ENCODE results near the gene NCSTN.
"Not testable (repeated sequence)": the region's sequence is repeated elsewhere in the genome, so short reads cannot be mapped to it uniquely, and the experiment has no call there.

Gene NCSTN

DNA sequence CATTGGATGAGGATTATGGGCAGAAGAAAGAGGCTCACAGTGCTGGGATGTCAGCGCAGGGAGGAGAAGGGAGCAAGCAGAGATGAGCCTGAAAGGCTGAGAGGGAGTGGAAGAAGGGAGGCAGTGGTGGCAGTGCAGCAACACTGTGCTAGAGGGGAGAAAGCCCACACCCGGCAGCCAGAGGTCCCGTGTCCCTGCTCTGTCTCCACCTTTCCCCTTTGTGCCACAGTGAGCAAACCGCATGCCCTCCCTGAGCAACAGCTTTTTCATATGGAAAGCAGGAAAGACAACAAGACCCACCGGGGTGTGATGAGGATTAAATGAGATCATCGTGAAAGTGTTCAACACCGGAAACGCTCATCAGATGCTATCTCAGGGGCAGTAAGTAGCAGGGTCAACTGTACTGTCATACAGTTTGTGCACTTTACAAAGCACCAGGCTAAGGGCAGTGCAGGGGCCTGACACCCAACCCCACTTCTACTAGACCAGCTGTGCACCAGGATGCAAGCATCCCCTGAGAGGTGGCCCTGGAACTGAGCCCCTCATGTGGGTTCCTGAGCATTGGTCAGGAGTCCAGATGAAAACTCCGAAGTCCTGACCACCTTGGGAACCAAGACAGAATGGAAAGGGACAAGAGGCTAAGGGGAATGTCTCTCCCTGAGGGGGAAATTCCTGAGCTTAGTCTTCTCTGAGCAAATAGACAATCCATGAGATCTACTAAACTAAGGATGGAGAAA lies 32.8 kb downstream of the NCSTN start:
- Mint-ChIP-seq H3K9me3 (no peaks in the 10 kb centered on the region), H3K4me3 (no peak overlapping the region), H3K27ac (no peak overlapping the region), H3K4me1 (peaks cover 14% of the 10 kb centered on the region), H3K36me3 (no peaks in the 10 kb centered on the region), H3K27me3 (no peaks in the 10 kb centered on the region)

DNA sequence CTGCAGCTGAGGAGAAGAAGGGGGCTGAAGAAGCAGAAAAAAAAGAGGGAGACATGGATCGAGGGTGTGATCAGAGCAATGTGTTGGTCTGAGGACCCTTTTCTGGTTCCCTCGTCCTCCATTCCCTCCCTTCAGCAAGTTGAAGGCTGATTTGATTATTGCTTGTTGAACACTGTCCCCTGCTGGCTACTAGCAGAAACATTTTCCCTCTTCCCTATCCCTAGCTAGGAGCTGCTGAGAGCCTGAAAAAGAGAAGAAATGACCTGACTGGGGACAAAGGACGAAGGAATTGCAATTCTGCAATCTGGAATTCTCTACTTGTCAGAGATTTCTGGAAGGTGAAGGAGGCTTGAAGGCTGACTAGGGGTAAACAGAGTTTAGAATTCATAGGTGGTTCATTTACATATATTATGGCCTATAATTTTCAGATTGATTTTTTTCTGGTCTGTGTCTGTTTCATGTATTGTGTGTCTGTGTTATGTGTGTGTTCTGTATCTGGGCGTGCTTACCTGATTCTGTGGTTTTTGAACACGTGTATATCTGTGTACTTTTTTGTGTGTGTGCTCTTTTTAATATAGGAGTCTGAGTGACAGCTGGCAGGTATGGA lies 33.4 kb downstream of the NCSTN start:
- H3K27ac Mint-ChIP-seq: no peak overlapping the region
- H3K4me1 Mint-ChIP-seq: peaks cover 14% of the 10 kb centered on the region
- H3K4me3 Mint-ChIP-seq: no peak overlapping the region
- H3K27me3 Mint-ChIP-seq: no peaks in the 10 kb centered on the region
- H3K36me3 Mint-ChIP-seq: no peaks in the 10 kb centered on the region
- no peaks in the 10 kb centered on the region for H3K9me3 Mint-ChIP-seq

GRCh38 chr1:160377585-160378206 lies 34.5 kb downstream of the NCSTN start:
- Mint-ChIP-seq H3K27ac (no peak overlapping the region), H3K27me3 (no peaks in the 10 kb centered on the region), H3K4me1 (peaks cover 14% of the 10 kb centered on the region), H3K36me3 (no peaks in the 10 kb centered on the region), H3K9me3 (no peaks in the 10 kb centered on the region), H3K4me3 (no peak overlapping the region)

DNA sequence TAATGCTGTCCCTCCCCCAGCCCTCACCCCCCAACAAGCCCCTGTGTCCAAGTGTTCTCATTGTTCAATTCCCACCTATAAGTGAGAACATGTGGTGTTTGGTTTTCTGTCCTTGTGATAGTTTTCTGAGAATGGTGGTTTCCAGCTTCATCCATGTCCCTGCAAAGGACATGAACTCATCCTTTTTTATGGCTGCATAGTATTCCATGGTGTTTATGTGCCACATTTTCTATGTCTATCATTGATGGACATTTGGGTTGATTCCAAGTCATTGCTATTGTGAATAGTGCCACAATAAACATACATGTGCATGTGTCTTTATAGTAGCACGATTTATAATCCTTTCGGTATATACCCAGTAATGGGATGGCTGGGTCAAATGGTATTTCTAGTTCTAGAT lies 41.6 kb downstream of the NCSTN start:
- H3K9me3 Mint-ChIP-seq, H3K36me3 Mint-ChIP-seq, H3K4me3 Mint-ChIP-seq, H3K27me3 Mint-ChIP-seq, H3K4me1 Mint-ChIP-seq, H3K27ac Mint-ChIP-seq: not testable (repeated sequence)

GRCh38 chr1:160388406-160388805 lies 45.2 kb downstream of the NCSTN start:
- H3K4me1 Mint-ChIP-seq, H3K27me3 Mint-ChIP-seq, H3K36me3 Mint-ChIP-seq, H3K27ac Mint-ChIP-seq, H3K9me3 Mint-ChIP-seq, H3K4me3 Mint-ChIP-seq: not testable (repeated sequence)

DNA sequence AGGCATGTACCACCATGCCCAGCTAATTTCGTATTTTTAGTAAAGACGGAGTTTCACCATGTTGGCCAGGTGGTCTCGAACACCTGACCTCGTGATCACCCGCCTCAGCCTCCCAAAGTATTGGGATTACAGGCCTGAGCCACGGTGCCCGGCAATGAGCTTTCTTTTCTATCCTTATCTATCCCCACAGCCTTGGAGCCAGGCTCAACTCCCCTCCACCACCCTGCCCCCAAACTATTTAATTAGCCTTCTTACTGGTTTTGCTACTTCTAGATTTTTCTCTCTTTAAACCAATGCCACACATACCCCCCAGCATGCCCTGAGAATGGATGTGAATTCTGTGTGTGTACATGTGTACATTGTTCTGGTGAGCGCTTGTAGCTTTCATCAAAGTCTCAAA lies 51.5 kb downstream of the NCSTN start:
- no peak overlapping the region for H3K27ac Mint-ChIP-seq
- H3K4me1 Mint-ChIP-seq: peaks cover 4% of the 10 kb centered on the region
- no peaks in the 10 kb centered on the region for H3K9me3 Mint-ChIP-seq
- no peaks in the 10 kb centered on the region for H3K36me3 Mint-ChIP-seq
- no peak overlapping the region for H3K4me3 Mint-ChIP-seq
- H3K27me3 Mint-ChIP-seq: no peaks in the 10 kb centered on the region

DNA sequence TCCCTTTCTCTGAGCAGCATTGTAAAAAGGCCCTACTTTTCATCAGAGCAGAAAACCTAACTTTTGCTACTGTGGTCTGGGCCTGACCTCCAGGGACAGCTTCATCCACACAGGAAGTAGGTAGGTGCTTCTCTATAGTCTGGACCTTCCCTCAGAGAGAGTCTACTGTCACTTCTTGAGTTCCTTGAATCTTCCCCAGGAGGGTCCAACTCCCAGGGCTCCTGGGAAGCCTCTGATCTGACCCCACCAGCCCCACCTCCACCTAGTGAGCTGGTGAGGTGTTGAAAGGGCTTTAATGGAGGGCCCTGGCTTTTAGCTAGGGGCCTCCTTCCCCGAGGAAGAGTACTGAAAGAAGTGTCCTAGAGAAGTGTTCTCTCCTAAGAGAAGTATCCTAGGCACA lies 54.5 kb downstream of the NCSTN start:
- Mint-ChIP-seq H3K27ac (no peak overlapping the region), H3K27me3 (peaks cover 11% of the 10 kb centered on the region), H3K9me3 (no peaks in the 10 kb centered on the region), H3K36me3 (no peaks in the 10 kb centered on the region), H3K4me3 (no peak overlapping the region), H3K4me1 (peaks cover 12% of the 10 kb centered on the region)

DNA sequence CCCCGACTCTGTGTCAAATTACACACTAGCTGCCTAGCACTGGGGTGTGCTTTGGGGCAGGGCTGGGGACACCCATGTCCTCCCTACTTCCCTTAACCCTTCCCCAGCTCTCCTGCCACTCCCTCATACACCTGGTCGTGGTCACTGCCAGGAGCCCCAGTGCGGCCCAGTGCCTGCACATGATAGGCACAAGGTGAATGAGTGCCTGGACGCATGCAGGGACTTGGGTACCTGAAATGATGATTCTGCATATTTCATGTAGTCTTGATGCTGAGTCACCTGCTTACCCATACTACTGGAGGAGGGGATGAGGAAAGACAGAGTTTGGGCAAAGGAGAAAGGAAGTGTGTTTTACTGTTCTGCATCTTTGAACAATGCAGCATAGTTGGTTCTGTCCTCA lies 55.6 kb downstream of the NCSTN start:
- Mint-ChIP-seq H3K36me3 (no peaks in the 10 kb centered on the region), H3K4me3 (peak overlapping the region; percentile 53), H3K4me1 (peaks cover 12% of the 10 kb centered on the region), H3K9me3 (no peaks in the 10 kb centered on the region), H3K27ac (peak overlapping the region; percentile 53), H3K27me3 (peaks cover 12% of the 10 kb centered on the region)

GRCh38 chr1:160399544-160400222 lies 56.5 kb downstream of the NCSTN start:
- H3K4me3 Mint-ChIP-seq: peak overlapping the region; percentile 47
- H3K27ac Mint-ChIP-seq: no peak overlapping the region
- H3K27me3 Mint-ChIP-seq: peaks cover 12% of the 10 kb centered on the region
- H3K36me3 Mint-ChIP-seq: no peaks in the 10 kb centered on the region
- no peaks in the 10 kb centered on the region for H3K9me3 Mint-ChIP-seq
- peaks cover 12% of the 10 kb centered on the region for H3K4me1 Mint-ChIP-seq

GRCh38 chr1:160400223-160400645 lies 57.1 kb downstream of the NCSTN start, which contains the start of gene VANGL2:
TSS of gene VANGL2 (plus strand) at chr1:160400564. CDS start at chr1:160415838, 15,274 bp downstream.
- Mint-ChIP-seq H3K9me3 (no peaks in the 10 kb centered on the region), H3K27me3 (peaks cover 12% of the 10 kb centered on the region)

DNA sequence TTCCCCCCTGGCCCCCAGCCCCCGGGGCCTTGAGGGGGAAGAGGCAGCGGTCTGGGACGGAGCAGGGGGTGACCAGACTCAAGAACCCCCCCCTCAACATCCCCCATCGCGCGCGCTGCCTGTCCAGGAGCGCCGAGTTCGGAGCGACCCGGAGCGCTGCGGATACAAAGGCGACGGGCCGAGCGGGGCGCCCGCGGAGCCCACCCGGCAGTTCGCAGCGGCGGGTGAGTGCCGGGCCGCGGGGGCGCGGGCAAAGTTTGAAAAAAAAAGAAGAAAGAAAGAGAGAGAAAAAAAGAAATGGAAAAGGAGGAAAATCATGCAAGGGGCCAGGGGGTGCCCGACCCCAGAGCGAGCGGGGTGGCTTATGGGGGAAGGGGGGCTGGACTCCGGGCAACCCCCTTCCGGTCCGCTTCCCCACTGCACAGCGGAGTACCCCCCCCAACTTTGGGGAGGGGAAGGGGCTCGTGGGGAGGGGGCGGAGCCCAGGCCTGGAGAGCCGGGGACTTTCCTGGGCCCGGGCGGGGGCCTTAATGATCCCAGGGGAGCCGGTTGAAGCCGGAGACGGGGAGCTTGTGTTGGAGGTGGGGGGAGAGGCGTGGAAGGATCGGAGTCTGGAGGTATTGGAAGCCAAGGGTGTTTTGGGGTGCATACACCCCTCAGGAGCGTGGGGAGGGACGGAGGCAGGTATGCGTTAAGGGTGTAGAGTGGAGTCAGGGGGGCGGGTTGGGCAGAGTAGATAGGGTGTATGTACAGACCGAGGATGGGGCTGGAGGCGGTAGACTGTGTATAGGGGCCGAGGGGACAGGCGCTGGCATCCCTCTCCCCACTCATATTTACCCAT lies 57.7 kb downstream of the NCSTN start:
- H3K36me3 Mint-ChIP-seq: no peaks in the 10 kb centered on the region
- H3K4me1 Mint-ChIP-seq: peaks cover 12% of the 10 kb centered on the region
- no peak overlapping the region for H3K27ac Mint-ChIP-seq
- H3K4me3 Mint-ChIP-seq: peak overlapping the region; percentile 60
- peaks cover 12% of the 10 kb centered on the region for H3K27me3 Mint-ChIP-seq
- no peaks in the 10 kb centered on the region for H3K9me3 Mint-ChIP-seq

More at GRCh38 chr1:160400223-160400645, 57.1 kb downstream of the NCSTN start, which contains the start of gene VANGL2:
- H3K4me1 Mint-ChIP-seq: peaks cover 12% of the 10 kb centered on the region
- H3K27ac Mint-ChIP-seq: no peak within 1 kb of the TSS
- no peaks in the 10 kb centered on the region for H3K36me3 Mint-ChIP-seq
- H3K4me3 Mint-ChIP-seq: peak within 1 kb of the TSS; percentile 60

DNA sequence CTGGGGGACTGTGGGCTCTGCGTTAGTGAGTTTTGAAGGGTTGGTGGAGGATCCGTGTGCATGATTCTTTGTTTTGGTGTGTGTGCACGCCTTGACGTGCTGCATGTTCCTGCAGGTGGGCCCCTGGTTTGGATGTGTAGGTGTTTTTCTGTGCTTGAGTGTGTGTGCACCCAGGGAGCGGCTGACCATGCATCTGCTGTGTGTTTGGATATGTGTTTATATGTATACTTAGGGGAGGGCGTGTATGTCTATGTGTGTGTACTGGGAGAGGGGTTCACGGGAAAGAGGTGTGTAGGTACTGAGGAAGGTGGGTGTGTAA lies 58.3 kb downstream of the NCSTN start:
- H3K9me3 Mint-ChIP-seq: no peaks in the 10 kb centered on the region
- peak overlapping the region; percentile 31 for H3K4me3 Mint-ChIP-seq
- no peak overlapping the region for H3K27ac Mint-ChIP-seq
- H3K4me1 Mint-ChIP-seq: peaks cover 12% of the 10 kb centered on the region
- peaks cover 12% of the 10 kb centered on the region for H3K27me3 Mint-ChIP-seq
- no peaks in the 10 kb centered on the region for H3K36me3 Mint-ChIP-seq

DNA sequence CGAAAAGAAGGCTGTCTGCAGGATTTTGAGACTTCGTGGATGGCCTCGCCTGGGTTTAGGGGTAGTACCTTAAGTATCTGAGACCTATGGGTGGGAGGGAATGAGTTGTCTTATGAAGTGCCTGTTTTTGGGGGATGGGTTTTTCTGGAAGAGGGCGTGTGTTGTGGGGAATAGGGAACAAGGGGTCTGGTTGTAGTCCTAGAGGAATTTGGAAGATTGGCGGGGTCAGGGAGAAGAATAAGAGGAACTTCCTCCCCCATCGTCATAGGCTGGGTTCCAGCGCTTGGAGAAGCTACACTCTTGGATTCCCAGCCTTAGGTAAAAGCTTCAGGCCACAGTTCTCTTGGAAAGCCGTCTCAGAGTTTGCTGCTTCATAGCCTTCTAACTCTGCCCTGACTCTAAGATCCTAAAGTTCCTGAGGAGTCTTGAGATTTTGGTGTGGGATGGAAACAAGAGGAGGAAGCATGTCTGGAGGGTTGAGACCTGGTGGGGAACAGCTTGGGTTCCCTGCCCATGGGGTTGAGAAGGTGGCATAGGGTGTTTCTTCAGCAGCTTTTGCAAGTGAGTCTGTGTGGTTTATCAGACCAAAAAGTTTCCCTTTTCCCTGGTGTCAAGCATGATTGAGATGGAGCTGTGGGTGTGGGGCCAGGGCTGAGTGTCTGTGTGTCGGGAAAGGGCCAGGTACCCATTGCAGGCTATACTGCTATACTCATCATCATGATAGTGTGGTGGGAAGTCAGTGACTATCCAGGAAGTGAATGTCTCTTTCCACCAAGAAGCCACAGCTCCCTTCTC lies 59.0 kb downstream of the NCSTN start:
- Mint-ChIP-seq H3K9me3 (no peaks in the 10 kb centered on the region), H3K4me1 (peaks cover 12% of the 10 kb centered on the region), H3K27ac (no peak overlapping the region), H3K27me3 (peaks cover 12% of the 10 kb centered on the region), H3K4me3 (peak overlapping the region; percentile 31), H3K36me3 (no peaks in the 10 kb centered on the region)

- Mint-ChIP-seq H3K4me3 (no peak overlapping the region), H3K9me3 (no peaks in the 10 kb centered on the region), H3K27ac (no peak overlapping the region), H3K36me3 (no peaks in the 10 kb centered on the region), H3K27me3 (peaks cover 12% of the 10 kb centered on the region), H3K4me1 (peaks cover 12% of the 10 kb centered on the region)
Observed at GRCh38 chr1:160403244-160403643, 60.1 kb downstream of the NCSTN start.
